Iris pigment epithelial cell (primary cell): ENCODE measurements around the gene SEC23A.
"Not testable (repeated sequence)": the region's sequence is repeated elsewhere in the genome, so short reads cannot be mapped to it uniquely, and the experiment has no call there.

ENCODE experiments used
- DNase-seq: peaks from one replicate; pipeline ENCODE4 v3.0.0-alpha.2; 2011; ENCODE audit warnings: low read depth

SEC23A gene

GRCh38 chr14:39091716-39092115 lies 11.3 kb downstream of the SEC23A start:
- no peak for DNase-seq

DNA sequence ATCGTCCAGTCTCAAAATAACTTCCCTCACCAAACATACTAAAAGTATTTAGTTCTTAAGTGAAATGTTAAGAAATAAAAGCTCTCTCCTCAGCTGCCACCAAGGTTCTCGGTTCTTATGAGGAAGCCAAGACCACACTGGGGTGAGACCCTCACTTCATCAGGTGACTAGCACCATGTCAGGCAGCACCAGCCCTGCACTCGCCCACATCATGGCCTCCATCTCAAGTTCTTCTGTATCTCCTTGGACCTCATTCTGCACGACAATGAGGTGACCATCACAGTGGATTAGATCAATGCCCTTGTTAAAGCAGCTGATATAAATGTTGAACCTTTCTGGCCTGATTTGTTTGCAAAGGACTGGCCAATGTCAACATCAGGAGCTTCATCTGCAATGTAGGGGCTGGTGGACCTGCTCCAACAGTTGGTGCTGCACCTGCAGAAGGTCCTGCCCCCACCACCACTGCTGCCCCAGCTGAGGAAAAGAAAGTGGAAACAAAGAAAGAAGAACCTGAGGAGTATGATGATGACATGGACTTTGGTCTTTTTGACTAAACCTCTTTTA lies 12.4 kb downstream of the SEC23A start:
- no peak for DNase-seq

DNA sequence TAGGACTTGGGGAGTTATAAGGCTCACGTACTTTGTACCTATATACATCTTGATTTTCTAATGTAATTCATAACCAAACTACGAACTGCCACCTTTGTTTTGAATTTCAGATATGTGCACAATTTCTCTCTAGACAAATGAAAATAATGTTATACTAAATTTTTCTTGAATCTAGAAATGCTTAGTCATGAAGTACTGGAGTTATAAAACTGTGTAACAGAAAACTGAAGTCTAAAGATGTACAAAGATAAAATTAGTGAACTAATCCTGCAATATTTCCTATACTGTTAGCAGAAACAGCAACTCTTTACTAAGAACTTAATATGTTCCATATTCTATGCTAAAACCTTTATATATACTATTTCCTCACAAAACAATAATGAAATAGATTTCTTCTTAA lies 15.5 kb downstream of the SEC23A start:
- DNase-seq, result no peak

GRCh38 chr14:39085933-39086332 lies 17.1 kb downstream of the SEC23A start:
- DNase-seq, result peak; percentile 26

DNA sequence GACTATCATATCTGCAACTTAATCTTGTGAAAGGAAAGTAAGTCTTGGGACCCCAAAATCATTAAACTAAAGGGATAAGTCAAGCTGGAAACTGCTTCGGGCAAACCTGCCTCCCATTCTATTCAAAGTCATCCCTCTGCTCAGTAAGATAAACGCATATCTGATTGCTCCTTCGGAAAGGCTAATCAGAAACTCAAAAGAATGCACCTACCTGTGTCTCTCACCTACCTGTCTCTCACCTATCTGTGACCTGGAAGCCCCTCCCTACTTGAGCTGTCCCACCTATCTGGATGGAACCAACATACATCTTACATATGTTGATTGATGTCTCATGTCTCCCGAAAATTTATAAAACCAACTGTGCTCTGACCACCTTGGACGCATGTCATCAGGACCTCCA lies 19.9 kb downstream of the SEC23A start:
- DNase-seq, result no peak

DNA sequence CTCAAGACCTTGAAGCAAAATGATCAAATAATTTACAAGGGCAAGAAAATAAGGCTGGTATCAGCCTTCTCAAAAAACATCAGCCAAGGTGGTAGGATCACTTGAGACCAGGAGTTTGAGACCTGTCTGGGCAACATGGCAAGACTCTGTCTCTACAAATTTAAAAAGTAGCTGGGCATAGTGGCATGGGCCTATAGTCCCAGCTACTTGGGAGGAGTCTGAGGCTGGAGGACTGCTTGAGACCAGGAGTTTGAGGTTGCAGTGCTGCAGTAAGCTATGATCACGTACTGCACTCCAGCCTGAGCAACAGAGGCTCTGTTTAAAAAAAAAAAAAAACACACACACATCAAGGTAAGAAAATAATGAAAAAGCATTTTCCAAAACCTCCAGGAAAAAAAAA lies 22.1 kb downstream of the SEC23A start:
- DNase-seq, result no peak

- DNase-seq, result no peak
These were observed 31.9 kb downstream of the SEC23A start for GRCh38 chr14:39071096-39071495.

DNA sequence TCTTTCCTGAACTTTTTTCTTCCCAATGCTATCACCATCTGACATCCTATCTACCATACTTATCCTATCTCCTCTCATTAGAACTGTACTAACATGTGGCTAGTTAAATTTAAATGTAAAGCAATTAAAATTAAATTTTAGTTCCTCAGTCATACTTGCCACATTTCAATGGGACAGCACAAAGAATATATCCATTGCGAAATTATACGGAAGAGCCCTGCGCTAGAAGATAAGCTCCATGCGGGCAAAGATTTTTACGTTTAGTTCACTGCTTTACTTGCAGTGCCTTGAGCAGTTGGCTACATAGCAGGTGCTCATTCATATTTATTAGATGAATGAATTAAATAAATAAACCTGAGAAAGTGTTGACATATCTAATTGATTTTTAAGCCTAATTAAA lies 33.1 kb downstream of the SEC23A start:
- DNase-seq, result no peak

DNA sequence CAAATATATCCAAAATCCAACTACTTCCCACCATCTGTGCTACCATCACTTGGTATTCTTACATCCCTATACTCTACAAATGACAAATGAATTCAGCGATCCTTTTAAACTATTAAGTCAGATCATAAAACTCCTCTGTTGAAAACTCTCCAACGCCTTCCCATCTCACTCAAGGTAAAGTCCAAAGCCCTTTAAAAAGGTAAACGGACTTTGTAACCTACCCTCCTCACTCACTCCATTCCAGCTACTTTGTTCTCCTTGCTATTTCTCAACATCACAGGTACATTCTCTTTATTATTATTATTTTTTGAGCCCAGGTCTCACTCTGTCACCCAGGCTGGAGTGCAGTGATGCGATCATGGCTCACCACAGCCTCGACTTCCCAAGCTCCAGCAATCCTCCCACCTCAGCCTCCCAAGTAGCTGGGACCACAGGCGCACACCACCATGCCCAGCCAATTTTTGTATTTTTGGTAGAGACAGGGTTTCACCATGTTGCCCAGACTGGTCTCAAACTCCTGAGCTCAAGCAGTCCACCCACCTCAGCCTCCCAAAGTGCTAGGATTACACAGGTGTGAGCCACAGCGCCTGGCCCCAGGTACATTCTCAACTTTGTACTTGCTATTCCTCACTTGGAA lies 33.7 kb downstream of the SEC23A start:
- not testable (repeated sequence) for DNase-seq

GRCh38 chr14:39060818-39061437 lies 42.1 kb downstream of the SEC23A start:
- no peak for DNase-seq

DNA sequence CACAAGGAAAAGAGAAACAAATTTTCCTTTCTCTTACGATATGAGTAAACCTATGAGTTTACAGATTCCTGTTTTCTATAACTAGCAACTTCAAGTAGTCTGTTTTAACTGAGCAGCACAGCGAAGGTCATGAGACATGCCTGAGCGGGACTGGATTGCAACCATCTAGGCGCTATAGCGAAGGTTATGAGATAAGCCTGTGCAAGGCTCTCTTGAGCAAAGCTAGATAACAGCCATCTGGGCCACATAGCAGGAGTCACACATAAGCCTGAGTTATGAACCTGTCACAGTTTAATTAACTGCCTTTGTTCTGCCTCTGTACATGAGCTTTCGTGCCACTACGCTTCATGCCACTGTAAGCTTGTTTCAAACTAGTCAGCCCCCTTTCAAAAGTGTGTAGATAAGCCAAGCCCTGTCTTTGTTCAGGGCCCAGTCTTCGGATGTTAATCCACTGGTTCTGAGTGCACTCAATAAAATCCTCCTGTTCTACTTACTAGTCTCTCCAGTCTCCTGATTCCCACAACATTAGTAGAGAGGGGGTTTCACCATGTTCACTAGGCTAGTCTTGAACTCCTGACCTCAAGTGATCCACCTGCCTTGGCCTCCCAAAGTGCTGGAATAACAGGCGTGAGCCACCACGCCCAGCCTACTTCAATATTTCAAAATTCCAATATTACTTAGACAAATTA lies 47.1 kb downstream of the SEC23A start:
- DNase-seq, result no peak

DNA sequence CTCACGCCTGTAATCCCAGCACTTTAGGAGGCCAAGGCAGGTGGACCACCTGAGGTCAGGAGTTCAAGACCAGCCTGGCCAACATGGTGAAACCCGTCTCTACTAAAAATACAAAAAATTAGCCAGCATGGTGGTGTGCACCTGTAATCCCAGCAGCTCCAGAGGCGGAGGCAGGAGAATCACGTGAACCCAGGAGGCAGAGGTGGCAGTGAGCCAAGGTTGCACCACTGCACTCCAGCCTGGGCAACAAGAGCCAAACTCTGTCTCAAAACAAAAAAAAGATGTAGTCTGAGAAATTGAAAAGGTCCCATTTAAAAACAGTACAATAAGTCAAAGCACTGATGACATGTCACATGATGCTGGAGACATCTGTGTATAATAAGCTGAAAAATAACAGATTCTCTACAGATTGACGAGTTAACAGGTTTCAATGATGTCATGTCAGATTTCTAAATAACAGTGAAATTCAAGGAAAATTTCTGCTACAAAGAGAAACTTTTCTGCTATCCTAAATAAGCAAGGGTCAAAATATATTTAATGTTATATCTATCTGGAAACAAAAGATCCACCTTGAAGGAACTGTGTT lies 50.1 kb downstream of the SEC23A start:
- not testable (repeated sequence) for DNase-seq

- peak; percentile 96 for DNase-seq
These were observed 52.6 kb downstream of the SEC23A start for GRCh38 chr14:39050389-39050788.

GRCh38 chr14:39045889-39046288 lies 57.1 kb downstream of the SEC23A start:
- not testable (repeated sequence) for DNase-seq

DNA sequence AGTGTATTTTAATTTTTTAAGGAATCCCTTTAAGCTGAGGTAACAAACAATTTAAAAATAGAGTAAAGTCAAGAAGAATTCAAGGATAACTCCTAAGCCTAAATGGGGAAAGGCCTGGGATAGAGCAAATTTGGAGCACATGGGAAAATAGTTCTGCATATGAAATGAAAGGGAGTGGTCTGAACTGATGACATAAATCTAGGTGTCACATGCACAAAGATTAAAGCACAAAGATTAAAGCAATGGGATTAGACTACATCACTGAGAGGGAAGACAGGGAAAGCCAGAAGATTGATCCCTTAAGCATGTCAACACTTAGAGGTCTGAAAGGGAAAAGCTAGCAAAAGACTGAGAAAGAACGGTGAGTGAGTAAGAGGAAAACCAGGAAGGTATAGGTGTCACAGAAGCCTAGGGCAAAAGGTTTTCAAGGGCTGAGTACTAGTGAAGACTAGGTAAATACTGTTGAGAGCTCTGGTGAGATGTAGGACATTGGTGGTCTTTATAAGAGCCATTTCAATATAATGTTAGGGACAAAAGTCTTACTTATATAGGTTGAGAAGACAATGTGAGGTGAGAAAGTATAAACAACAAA lies 59.6 kb downstream of the SEC23A start:
- DNase-seq, result no peak

GRCh38 chr14:39040529-39040928 lies 62.5 kb downstream of the SEC23A start:
- DNase-seq, result no peak

- DNase-seq, result no peak
These were observed 64.5 kb downstream of the SEC23A start for GRCh38 chr14:39038542-39038941.

GRCh38 chr14:39036760-39037159 lies 66.3 kb downstream of the SEC23A start:
- no peak for DNase-seq

DNA sequence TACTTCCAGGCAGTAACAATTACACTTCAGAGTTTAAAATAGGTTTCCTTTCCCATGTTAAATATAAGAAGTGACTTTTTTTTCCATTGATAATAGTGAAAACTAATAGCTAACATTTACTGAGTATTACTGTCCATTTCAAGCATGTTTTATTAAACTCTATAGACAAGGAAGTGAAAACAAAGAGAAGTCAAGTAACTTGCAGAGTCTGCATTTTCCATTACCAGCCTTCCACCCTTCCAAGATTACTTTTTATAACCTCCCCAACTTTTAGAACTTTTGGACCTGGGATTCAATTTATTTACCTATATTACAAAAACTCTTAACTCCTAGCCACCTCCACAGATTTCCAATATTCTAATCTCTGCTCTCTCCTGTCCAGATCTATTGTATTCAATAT lies 67.7 kb downstream of the SEC23A start:
- no peak for DNase-seq

- no peak for DNase-seq
These were observed 68.3 kb downstream of the SEC23A start for GRCh38 chr14:39034481-39035296.

DNA sequence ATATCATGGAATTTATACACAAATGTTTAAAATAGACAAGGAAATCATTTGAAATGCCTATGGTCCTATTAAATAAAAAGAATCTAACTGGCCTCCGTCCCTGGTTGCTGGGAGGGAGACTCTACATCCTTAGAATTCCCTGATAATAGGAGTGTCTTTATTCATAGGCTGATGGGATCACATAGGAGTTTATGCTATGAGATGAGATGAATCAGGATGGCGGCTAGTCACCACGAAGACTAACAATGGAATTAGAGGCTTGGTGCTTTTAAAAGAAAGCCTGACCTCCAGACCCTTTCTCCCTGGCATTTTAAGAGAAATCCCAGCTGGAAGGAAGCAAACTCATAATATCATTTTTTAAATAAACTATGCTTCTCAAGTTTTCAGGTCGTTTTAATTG lies 69.7 kb downstream of the SEC23A start:
- no peak for DNase-seq

- no peak for DNase-seq
These were observed 72.8 kb downstream of the SEC23A start for GRCh38 chr14:39030209-39030608.
